Caco-2 (cell line): Measurements from ENCODE around the gene ZFC3H1. TPM values are rescaled to one million over a fixed set of nuclear protein-coding genes. Genes with fewer than 3 reads are reported as not detected.

Source experiments
- BruUV-seq: library from RNA; stranded (reverse); fragments of 400-500 nt; replicated peaks from 2 replicates; lab custom pipeline; 2021; lab: Mats Ljungman, UMichigan
- CTCF ChIA-PET: fragments of 300-600 bp; sonication (Branson Sonifier 250); formaldehyde crosslinking; loops from one replicate; lab custom pipeline; 2022; ENCODE audit warnings: antibody characterized with exemption; lab: Charles Lee
- POLR2A ChIA-PET: fragments of 300-600 bp; sonication (Branson Sonifier 250); formaldehyde crosslinking; loops from one replicate; lab custom pipeline; 2022; ENCODE audit warnings: antibody characterized with exemption; lab: Charles Lee
- DNase-seq, 2 experiments: peaks; one replicate each; pipeline versions ENCODE4 v3.0.0 to v3.0.0-alpha.2; 2020 to 2022
- H3K27me3 ChIP-seq: replicated peaks from 2 replicates; pipeline ENCODE4 v1.6.0; 2011; ENCODE audit warnings: low read length; ENCODE audit not compliant: control insufficient read depth, insufficient read depth
- H3K36me3 ChIP-seq: 2 replicates; pipeline ENCODE4 v1.5.1; 2011; ENCODE audit warnings: low read length; ENCODE audit not compliant: control insufficient read depth, insufficient read depth
- H3K4me1 ChIP-seq: fragments of 250-450 bp; sonication (Bioruptor Pico); 2 replicates; pipeline ENCODE4 v1.5.1; 2020; ENCODE audit warnings: mild to moderate bottlenecking
- H3K4me3 ChIP-seq: 2 replicates; pipeline ENCODE4 v1.5.1; 2011; ENCODE audit warnings: low read depth, mild to moderate bottlenecking, control low read depth, low read length
- H3K9me3 ChIP-seq: fragments of 250-450 bp; sonication (Bioruptor Pico); 2 replicates; pipeline ENCODE4 v1.5.1; 2020; ENCODE audit warnings: mild to moderate bottlenecking, moderate library complexity
- H3K27ac Mint-ChIP-seq: one replicate; pipeline ENCODE4 v1.8.0; 2022; ENCODE audit warnings: mixed read lengths; ENCODE audit not compliant: unreplicated experiment
- H3K27me3 Mint-ChIP-seq: one replicate; pipeline ENCODE4 v1.8.0; 2022; ENCODE audit warnings: mixed read lengths; ENCODE audit not compliant: insufficient read depth, unreplicated experiment
- H3K36me3 Mint-ChIP-seq: one replicate; pipeline ENCODE4 v1.8.0; 2022; ENCODE audit warnings: mild to moderate bottlenecking, mixed read lengths; ENCODE audit not compliant: insufficient read depth, unreplicated experiment
- H3K4me1 Mint-ChIP-seq: one replicate; pipeline ENCODE4 v1.8.0; 2022; ENCODE audit warnings: low read depth, mixed read lengths; ENCODE audit not compliant: unreplicated experiment
- H3K4me3 Mint-ChIP-seq: one replicate; pipeline ENCODE4 v1.8.0; 2022; ENCODE audit warnings: mild to moderate bottlenecking, moderate library complexity, mixed read lengths; ENCODE audit not compliant: unreplicated experiment
- H3K9me3 Mint-ChIP-seq: one replicate; pipeline ENCODE4 v1.8.0; 2022; ENCODE audit warnings: mixed read lengths; ENCODE audit not compliant: unreplicated experiment
- intact Hi-C: fragments of 100-400 bp; cut with micrococcal nuclease; formaldehyde crosslinking; loops from one replicate; pipeline ENCODE4 v1.10.0; 2022; ENCODE audit not compliant: unreplicated experiment
- total RNA-seq: library from RNA; stranded (reverse); gene quantifications from 2 replicates; pipeline ENCODE4 v1.2.3, GENCODE V29; 2022
- TF ChIP-seq, protein P1 (sequence below), 2 experiments: fragments of 200-600 bp in 1 of 2; IDR thresholded peaks; 1 replicate in 1 of 2; 2 replicates in 1 of 2; pipeline versions ENCODE4 v1.5.1 to v1.8.0; 2011 to 2022; ENCODE audit warnings: antibody characterized with exemption in 1 of 2, control low read depth in 1 of 2, inconsistent platforms in 1 of 2, low read depth in 1 of 2, low read length in 1 of 2, mild to moderate bottlenecking in 1 of 2, moderate library complexity in 1 of 2; ENCODE audit not compliant: insufficient read depth in 1 of 2, severe bottlenecking in 1 of 2, unreplicated experiment in 1 of 2

Gene ZFC3H1
- total RNA-seq, 1 experiment from 2014 or later, result 48.7 TPM

DNA sequence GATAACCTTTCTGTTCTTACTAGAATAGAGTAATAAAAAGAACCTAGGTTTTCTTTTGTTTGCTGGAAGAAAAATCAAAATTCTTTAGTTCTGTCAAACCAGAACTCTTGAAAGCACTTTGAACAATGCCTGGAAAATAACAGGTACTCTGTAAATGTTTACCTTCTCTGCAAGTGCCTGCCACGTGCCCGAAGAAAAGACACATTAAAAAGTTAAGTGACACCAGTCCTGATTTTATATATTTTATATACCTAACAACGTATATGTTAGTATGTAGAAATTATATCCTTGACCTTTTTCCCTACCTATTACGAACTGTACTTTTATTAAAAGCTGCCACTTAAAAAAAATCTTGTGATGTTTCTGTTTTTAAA is 1.4 kb upstream of the ZFC3H1 start:
- TF ChIP-seq, protein P1, sequence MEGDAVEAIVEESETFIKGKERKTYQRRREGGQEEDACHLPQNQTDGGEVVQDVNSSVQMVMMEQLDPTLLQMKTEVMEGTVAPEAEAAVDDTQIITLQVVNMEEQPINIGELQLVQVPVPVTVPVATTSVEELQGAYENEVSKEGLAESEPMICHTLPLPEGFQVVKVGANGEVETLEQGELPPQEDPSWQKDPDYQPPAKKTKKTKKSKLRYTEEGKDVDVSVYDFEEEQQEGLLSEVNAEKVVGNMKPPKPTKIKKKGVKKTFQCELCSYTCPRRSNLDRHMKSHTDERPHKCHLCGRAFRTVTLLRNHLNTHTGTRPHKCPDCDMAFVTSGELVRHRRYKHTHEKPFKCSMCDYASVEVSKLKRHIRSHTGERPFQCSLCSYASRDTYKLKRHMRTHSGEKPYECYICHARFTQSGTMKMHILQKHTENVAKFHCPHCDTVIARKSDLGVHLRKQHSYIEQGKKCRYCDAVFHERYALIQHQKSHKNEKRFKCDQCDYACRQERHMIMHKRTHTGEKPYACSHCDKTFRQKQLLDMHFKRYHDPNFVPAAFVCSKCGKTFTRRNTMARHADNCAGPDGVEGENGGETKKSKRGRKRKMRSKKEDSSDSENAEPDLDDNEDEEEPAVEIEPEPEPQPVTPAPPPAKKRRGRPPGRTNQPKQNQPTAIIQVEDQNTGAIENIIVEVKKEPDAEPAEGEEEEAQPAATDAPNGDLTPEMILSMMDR (IDR thresholded peaks at IDR 0.05; ENCODE audit: insufficient read depth in 1 of 2, low read depth in 1 of 2, low read length in 1 of 2, severe bottlenecking in 1 of 2, unreplicated experiment in 1 of 2), result no peak
- Mint-ChIP-seq H3K27ac (peak overlapping the region; percentile 99), H3K4me3 (peak overlapping the region; percentile 98), H3K4me1 (peaks cover 6% of the 10 kb centered on the region), H3K27me3 (no peaks in the 10 kb centered on the region), H3K36me3 (peaks cover 29% of the 10 kb centered on the region), H3K9me3 (no peaks in the 10 kb centered on the region)
- intact Hi-C loops, result no loop called here
- no TSS peak for BruUV-seq
- H3K4me1 ChIP-seq, result peaks cover 7% of the 10 kb centered on the region; the same call in 1 of the 2 replicates
- H3K36me3 ChIP-seq, result no peaks in the 10 kb centered on the region
- no peaks in the 10 kb centered on the region for H3K27me3 ChIP-seq
- ChIA-PET CTCF (no interaction called here), POLR2A (no interaction called here)
- no peaks in the 10 kb centered on the region for H3K9me3 ChIP-seq
- no peak for DNase-seq
- peak overlapping the region; percentile 78 for H3K4me3 ChIP-seq

DNA sequence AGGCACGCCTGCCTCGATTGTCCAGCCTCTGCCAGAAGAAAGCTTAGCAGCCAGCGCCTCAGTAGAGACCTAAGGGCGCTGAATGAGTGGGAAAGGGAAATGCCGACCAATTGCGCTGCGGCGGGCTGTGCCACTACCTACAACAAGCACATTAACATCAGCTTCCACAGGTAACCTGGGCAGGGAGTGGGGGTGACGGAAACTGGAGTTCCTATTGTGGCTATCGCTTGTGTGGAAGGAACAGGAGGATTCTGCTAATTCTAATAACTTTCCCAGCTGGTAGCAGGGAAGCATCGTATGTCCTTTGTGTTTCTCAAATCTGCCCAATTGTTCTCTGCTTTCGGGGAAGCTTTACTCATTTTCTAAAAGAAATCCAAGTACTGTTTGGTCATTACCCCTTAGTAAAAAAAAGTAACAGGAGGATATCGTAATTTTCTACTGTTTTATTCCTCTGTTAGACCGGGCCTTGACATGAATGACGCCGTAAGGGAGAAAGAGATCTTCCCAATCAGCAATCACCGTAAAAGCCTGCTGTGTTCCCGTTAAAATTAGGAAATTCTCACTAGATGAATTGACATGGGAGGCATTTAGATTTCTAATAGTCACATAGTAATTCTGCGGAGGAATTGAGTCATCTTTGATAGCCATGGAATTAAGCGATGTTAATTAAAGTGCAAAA is 902 bp upstream of the ZFC3H1 start:
- H3K36me3 Mint-ChIP-seq, result peaks cover 33% of the 10 kb centered on the region
- ChIA-PET POLR2A (interaction anchor here (1.0 to 2.5 kb wide), 4 partner anchors 21 to 90 kb away, joined by 4 to 49 read pairs (median 8); partner anchors contain the start of genes RAB21 and TMEM19), CTCF (interaction anchor here (0.6 to 2.5 kb wide), 5 partner anchors 13 to 82 kb away, joined by 3 to 16 read pairs (median 3); partner anchors contain the start of gene TMEM19)
- TF ChIP-seq, protein P1 (IDR thresholded peaks at IDR 0.05; ENCODE audit: insufficient read depth in 1 of 2, low read depth in 1 of 2, low read length in 1 of 2, severe bottlenecking in 1 of 2, unreplicated experiment in 1 of 2), result no peak
- peak overlapping the region; percentile 98 for H3K4me3 Mint-ChIP-seq
- H3K27ac Mint-ChIP-seq, result peak overlapping the region; percentile 99
- no peak for DNase-seq
- no peaks in the 10 kb centered on the region for H3K9me3 Mint-ChIP-seq
- BruUV-seq, result TSS peak; percentile 80
- H3K27me3 Mint-ChIP-seq, result no peaks in the 10 kb centered on the region
- Histone ChIP-seq H3K4me3 (peak overlapping the region; percentile 78), H3K27me3 (no peaks in the 10 kb centered on the region), H3K36me3 (no peaks in the 10 kb centered on the region; the same call in 1 of the 2 replicates), H3K4me1 (peaks cover 11% of the 10 kb centered on the region; the same call in 1 of the 2 replicates), H3K9me3 (no peaks in the 10 kb centered on the region)
- intact Hi-C loops, result loop anchor here (1.0 kb wide), 2 partner anchors 22 to 83 kb away; partner anchors contain the start of gene TMEM19
- H3K4me1 Mint-ChIP-seq, result peaks cover 6% of the 10 kb centered on the region

DNA sequence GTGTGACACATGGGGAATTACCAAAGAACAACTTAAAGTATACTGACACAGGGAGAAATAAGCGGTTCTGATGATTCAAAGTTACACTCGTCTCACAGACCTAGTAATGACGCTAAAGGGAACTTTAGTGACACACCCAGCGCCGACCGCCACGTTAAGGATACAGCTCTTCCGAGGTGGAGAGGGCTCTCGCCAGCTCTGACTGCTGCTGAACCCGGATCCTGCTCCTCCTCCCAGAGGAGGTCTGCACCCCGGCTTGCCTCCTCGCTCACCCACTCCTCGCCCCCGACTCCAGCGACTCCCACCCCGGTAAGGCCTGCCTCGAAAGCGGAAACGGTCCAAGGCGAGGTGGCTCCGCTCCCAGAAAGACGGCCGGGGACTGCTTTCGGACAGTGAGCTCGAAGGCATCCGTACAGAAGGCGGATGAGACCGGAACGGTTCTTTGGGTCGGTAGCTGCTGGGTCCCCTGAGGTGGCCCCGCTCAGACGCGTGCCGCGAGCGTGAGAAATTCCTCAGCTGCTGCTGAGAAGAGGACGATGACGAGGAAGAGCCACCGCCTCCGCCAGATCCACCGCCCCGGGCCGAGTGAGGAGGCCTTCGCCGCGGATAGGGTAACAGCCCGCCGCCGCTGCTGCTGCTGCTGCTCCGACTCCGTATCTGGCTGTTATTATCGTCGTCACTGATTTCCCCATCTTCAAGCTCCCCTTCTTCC is 643 bp downstream of the ZFC3H1 start:
- ChIA-PET CTCF (interaction anchor here (0.6 to 2.5 kb wide), 4 partner anchors 9 to 84 kb away, joined by 3 to 16 read pairs (median 6); partner anchors contain the start of gene TMEM19), POLR2A (interaction anchor here (0.7 to 2.5 kb wide), 4 partner anchors 13 to 91 kb away, joined by 3 to 49 read pairs (median 6); partner anchors contain the start of gene TMEM19)
- TF ChIP-seq, protein P1 (IDR thresholded peaks at IDR 0.05; ENCODE audit: insufficient read depth in 1 of 2, low read depth in 1 of 2, low read length in 1 of 2, severe bottlenecking in 1 of 2, unreplicated experiment in 1 of 2), result no peak
- Histone ChIP-seq H3K4me3 (peak overlapping the region; percentile 93), H3K9me3 (no peaks in the 10 kb centered on the region), H3K4me1 (peaks cover 11% of the 10 kb centered on the region; the same call in 1 of the 2 replicates), H3K36me3 (no peaks in the 10 kb centered on the region; the same call in 1 of the 2 replicates), H3K27me3 (no peaks in the 10 kb centered on the region)
- Mint-ChIP-seq H3K36me3 (peaks cover 48% of the 10 kb centered on the region), H3K4me1 (peaks cover 13% of the 10 kb centered on the region), H3K27me3 (no peaks in the 10 kb centered on the region), H3K4me3 (peak overlapping the region; percentile 98), H3K27ac (peak overlapping the region; percentile 99), H3K9me3 (no peaks in the 10 kb centered on the region)
- intact Hi-C loops, result loop anchor here (1.0 kb wide), 2 partner anchors 21 to 91 kb away; partner anchors contain the start of gene RAB21
- DNase-seq, result peak; percentile 56 to 68
- TSS peak; percentile 65 for BruUV-seq
